Measurements from ENCODE around the gene ARHGAP33.

DNA sequence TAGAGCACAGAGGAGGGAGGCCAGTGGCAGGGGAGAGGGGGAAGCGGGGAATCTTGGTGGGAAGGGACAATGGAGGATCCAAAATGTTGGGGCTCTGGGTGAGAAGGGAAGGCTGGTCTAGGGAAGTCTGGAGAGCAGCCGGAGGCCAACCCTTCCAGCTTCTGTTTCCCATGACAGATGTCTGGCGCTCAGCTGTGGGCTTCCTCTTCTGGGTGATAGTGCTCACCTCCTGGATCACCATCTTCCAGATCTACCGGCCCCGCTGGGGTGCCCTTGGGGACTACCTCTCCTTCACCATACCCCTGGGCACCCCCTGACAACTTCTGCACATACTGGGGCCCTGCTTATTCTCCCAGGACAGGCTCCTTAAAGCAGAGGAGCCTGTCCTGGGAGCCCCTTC, 28.8 kb upstream of the ARHGAP33 start:
- TF ChIP-seq, protein P1, sequence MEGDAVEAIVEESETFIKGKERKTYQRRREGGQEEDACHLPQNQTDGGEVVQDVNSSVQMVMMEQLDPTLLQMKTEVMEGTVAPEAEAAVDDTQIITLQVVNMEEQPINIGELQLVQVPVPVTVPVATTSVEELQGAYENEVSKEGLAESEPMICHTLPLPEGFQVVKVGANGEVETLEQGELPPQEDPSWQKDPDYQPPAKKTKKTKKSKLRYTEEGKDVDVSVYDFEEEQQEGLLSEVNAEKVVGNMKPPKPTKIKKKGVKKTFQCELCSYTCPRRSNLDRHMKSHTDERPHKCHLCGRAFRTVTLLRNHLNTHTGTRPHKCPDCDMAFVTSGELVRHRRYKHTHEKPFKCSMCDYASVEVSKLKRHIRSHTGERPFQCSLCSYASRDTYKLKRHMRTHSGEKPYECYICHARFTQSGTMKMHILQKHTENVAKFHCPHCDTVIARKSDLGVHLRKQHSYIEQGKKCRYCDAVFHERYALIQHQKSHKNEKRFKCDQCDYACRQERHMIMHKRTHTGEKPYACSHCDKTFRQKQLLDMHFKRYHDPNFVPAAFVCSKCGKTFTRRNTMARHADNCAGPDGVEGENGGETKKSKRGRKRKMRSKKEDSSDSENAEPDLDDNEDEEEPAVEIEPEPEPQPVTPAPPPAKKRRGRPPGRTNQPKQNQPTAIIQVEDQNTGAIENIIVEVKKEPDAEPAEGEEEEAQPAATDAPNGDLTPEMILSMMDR (IDR thresholded peaks at IDR 0.05), result no peak
- no peak for TF ChIP-seq POLR2A (IDR thresholded peaks at IDR 0.05)

Data from Peyer's patch (tissue), 4 donors.